K562 (cell line): ENCODE measurements around the gene DCAF7. TPM values are rescaled to one million over a fixed set of nuclear protein-coding genes. Genes with fewer than 3 reads are reported as not detected.

Experiments
- ATAC-seq: fragments of 200-7000 bp; cut with Tn5 transposase; 3 replicates; pipeline ENCODE4 v1.9.1; 2020; ENCODE audit warnings: moderate library complexity
- BruUV-seq: library from RNA; stranded (reverse); fragments of 400-500 nt; replicated peaks from 2 replicates; lab custom pipeline; 2021; lab: Mats Ljungman, UMichigan
- CTCF ChIA-PET: fragments of 300-600 bp; formaldehyde crosslinking; extraction: SDS; loops from one replicate; lab custom pipeline; 2021; ENCODE audit warnings: low intra/inter-chr PET ratio; lab: Yijun Ruan, JAX
- POLR2A ChIA-PET: fragments of 300-600, 350-650 bp; sonication (Branson Sonifier 250); formaldehyde crosslinking; extraction: SDS; loops from one replicate; lab custom pipeline; 2021; ENCODE audit warnings: antibody characterized with exemption, inconsistent platforms; lab: Yijun Ruan, JAX
- DNase-seq, 4 experiments: peaks; one replicate each; pipeline versions ENCODE4 v3.0.0 to v3.0.0-alpha.2; 2011 to 2018; ENCODE audit warnings: low spot score in 3 of 4, mixed read lengths in 3 of 4; ENCODE audit errors: extremely low read depth in 1 of 4
- FAIRE-seq: peaks from 2 replicates; lab custom pipeline; 2011; peaks lifted over from hg19 to GRCh38; lab: Jason Lieb, UNC
- H2AFZ ChIP-seq: 2 replicates; pipeline ENCODE4 v1.6.0; 2011; ENCODE audit warnings: low read depth, low read length, control low read depth, inconsistent platforms
- H3K27ac ChIP-seq: fragments of 200-600 bp; 3 replicates; pipeline ENCODE4 v1.8.0; 2011; ENCODE audit warnings: low read depth, mild to moderate bottlenecking, control low read depth, inconsistent platforms, low read length, moderate library complexity, mixed read lengths; ENCODE audit errors: extremely low read depth
- H3K27me3 ChIP-seq, 2 experiments: fragments of 300-600 bp in 1 of 2; 2 replicates in 1 of 2; 3 replicates in 1 of 2; pipeline versions ENCODE4 v1.6.0 to v1.8.0; 2011; ENCODE audit warnings: inconsistent platforms in 2 of 2, low read length in 2 of 2, mild to moderate bottlenecking in 1 of 2, mixed read lengths in 1 of 2, moderate library complexity in 1 of 2; ENCODE audit not compliant: control insufficient read depth in 2 of 2, insufficient read depth in 2 of 2
- H3K36me3 ChIP-seq: fragments of 300-600 bp; 3 replicates; pipeline ENCODE4 v1.8.0; 2011; ENCODE audit warnings: mild to moderate bottlenecking, low read length, inconsistent platforms; ENCODE audit not compliant: control insufficient read depth, insufficient read depth
- H3K4me1 ChIP-seq, 2 experiments: fragments of 200-600 bp in 1 of 2; replicated peaks in 1 of 2; 2 replicates in 1 of 2; 3 replicates in 1 of 2; pipeline versions ENCODE4 v1.5.1 to v1.8.0; 2011; ENCODE audit warnings: inconsistent platforms in 2 of 2, low read length in 2 of 2, mild to moderate bottlenecking in 1 of 2, mixed read lengths in 1 of 2, moderate library complexity in 1 of 2; ENCODE audit not compliant: control insufficient read depth in 2 of 2, insufficient read depth in 2 of 2
- H3K4me2 ChIP-seq: 2 replicates; pipeline ENCODE4 v1.6.1; 2011; ENCODE audit warnings: low read length, control low read depth, inconsistent platforms, mixed read lengths; ENCODE audit not compliant: insufficient read depth
- H3K4me3 ChIP-seq: fragments of 200-600 bp; sonication (generic), shearing (Covaris generic); 2 replicates; pipeline ENCODE4 v1.5.1; 2016; ENCODE audit warnings: control low read depth, inconsistent platforms
- H3K79me2 ChIP-seq: fragments of 200-600 bp; 3 replicates; pipeline ENCODE4 v1.8.0; 2011; ENCODE audit warnings: low read length, inconsistent platforms; ENCODE audit not compliant: control insufficient read depth, insufficient read depth
- H3K9ac ChIP-seq, 2 experiments: 2 replicates each; pipeline versions ENCODE4 v1.6.0 to v1.6.1; 2011; ENCODE audit warnings: low read depth in 2 of 2, low read length in 2 of 2, control low read depth in 1 of 2, inconsistent platforms in 1 of 2, mild to moderate bottlenecking in 1 of 2, mixed read lengths in 1 of 2; ENCODE audit not compliant: insufficient read depth in 1 of 2
- H3K9me1 ChIP-seq: one replicate; pipeline ENCODE4 v1.6.0; 2011; ENCODE audit warnings: inconsistent platforms, mild to moderate bottlenecking, low read length, moderate library complexity; ENCODE audit not compliant: control insufficient read depth, insufficient read depth
- H3K9me3 ChIP-seq: replicated peaks from 2 replicates; pipeline ENCODE4 v1.5.1; 2011; ENCODE audit warnings: low read depth, low read length, inconsistent platforms; ENCODE audit not compliant: control insufficient read depth, insufficient read depth
- H4K20me1 ChIP-seq: replicated peaks from 2 replicates; pipeline ENCODE4 v1.6.1; 2011; ENCODE audit warnings: low read length, inconsistent platforms, mixed read lengths; ENCODE audit not compliant: control insufficient read depth, insufficient read depth
- ADNP ChIP-seq: fragments of 200-800 bp; sonication (Bioruptor generic); IDR thresholded peaks from 2 replicates; pipeline ENCODE4 v1.6.1; 2016; ENCODE audit warnings: missing genetic modification characterization, missing compliant biosample characterization
- ARID4B ChIP-seq: sonication (generic); formaldehyde crosslinking; IDR thresholded peaks from 2 replicates; pipeline ENCODE4 v1.8.0; 2022; ENCODE audit warnings: mild to moderate bottlenecking, missing genetic modification reagents
- CTBP1 ChIP-seq: fragments of 450-650 bp; IDR thresholded peaks from 2 replicates; pipeline ENCODE4 v1.6.1; 2016; ENCODE audit warnings: borderline replicate concordance
- FOS ChIP-seq: IDR thresholded peaks from 3 replicates; pipeline ENCODE4 v1.6.1; 2011; ENCODE audit not compliant: insufficient read length; ENCODE audit errors: extremely low read depth
- WGBS: fragments of 100-300 bp; shearing (Covaris generic); methylation state at CpG from one replicate; pipeline ENCODE4 v1.1.6; 2016; ENCODE audit warnings: low coverage, mixed read lengths; ENCODE audit not compliant: insufficient coverage; ENCODE audit errors: missing lambda C conversion rate; 5-methylcytosine and 5-hydroxymethylcytosine counted together
- in situ Hi-C: fragments of 300-500 bp; cut with MboI; formaldehyde crosslinking; loops from 4 replicates; pipeline ENCODE4 v1.15.0; 2018; ENCODE audit warnings: inconsistent platforms, mixed read lengths
- intact Hi-C: fragments of 100-400 bp; cut with micrococcal nuclease; formaldehyde crosslinking; loops from 2 replicates; pipeline ENCODE4 v1.14.2; 2022
- polyA plus RNA-seq, 8 experiments: library from polyadenylated mRNA; depleted of rRNA in 4 of 8; stranded (reverse) in 5 of 8; unstranded in 3 of 8; fragments of >200 nt; fragmentation: Nextera tagmentation in 2 of 8; fragmentation: Illumina TruSeq in 1 of 8; extraction: Ambion mirVana in 2 of 8; extraction: Trizol in 1 of 8; gene quantifications; 2 replicates each; pipeline versions ENCODE4 v1.2.1 to v1.2.3, GENCODE V29; 2011 to 2014; ENCODE audit warnings: inconsistent platforms in 1 of 8, missing spikeins in 1 of 8
- total RNA-seq, 7 experiments: library from RNA; depleted of rRNA in 6 of 7; stranded (reverse); fragments of >200 nt in 6 of 7; fragmentation: Illumina TruSeq in 2 of 7; extraction: Trizol in 2 of 7; gene quantifications; 2 replicates each; pipeline versions ENCODE4 v1.2.1 to v1.2.3, GENCODE V29; 2011 to 2021; ENCODE audit warnings: low replicate concordance in 1 of 7

Gene DCAF7
- total and polyA plus RNA-seq, 9 of the 15 experiments (the other 6 are each of a cell fraction or from before 2014, with no cell fraction given), result 30.8 to 123 (median 40.2) TPM

GRCh38 chr17:63568563-63568962, 18.3 kb downstream of the DCAF7 start:
- H3K9me1 ChIP-seq, result peaks cover 4% of the 10 kb centered on the region
- no peak overlapping the region for H3K9ac ChIP-seq
- intact Hi-C loops, result no loop called here
- H2AFZ ChIP-seq, result no peak overlapping the region
- H4K20me1 ChIP-seq, result peaks cover 17% of the 10 kb centered on the region
- CTCF ChIA-PET, result no interaction called here
- TF ChIP-seq ADNP (tag), result no peak
- TF ChIP-seq FOS, result no peak
- no peak for TF ChIP-seq ARID4B (CRISPR knock-in tag)
- TF ChIP-seq CTBP1, result no peak
- TF ChIP-seq, all 486 proteins: peak for 0
- POLR2A ChIA-PET, result interaction anchor here (0.6 to 2.6 kb wide), 8 partner anchors 10 to 729 kb away, joined by 3 to 10 read pairs (median 4); partner anchors contain the start of gene DCAF7
- Histone ChIP-seq H3K9me3 (no peaks in the 10 kb centered on the region), H3K4me2 (no peak overlapping the region), H3K36me3 (peaks cover 22% of the 10 kb centered on the region), H3K27ac (no peak overlapping the region), H3K4me1 (peaks cover 5% of the 10 kb centered on the region in 2 experiments; a peak in 2 of 5 replicates), H3K27me3 (no peaks in the 10 kb centered on the region), H3K4me3 (no peak overlapping the region), H3K79me2 (peaks cover 82% of the 10 kb centered on the region)
- FAIRE-seq (no peak), DNase-seq (no peak), ATAC-seq (no peak)
- no TSS peak for BruUV-seq
- 89% methylated on average over 8 of the region's 8 CpGs for WGBS
- in situ Hi-C loops, result no loop called here
